ENCODE data around the gene LIPT1. TPM values are rescaled to one million over a fixed set of nuclear protein-coding genes. Genes with fewer than 3 reads are reported as not detected.

The LIPT1 gene
- total and polyA plus RNA-seq, 4 donors: 2.3 to 4.8 (median 3.5) TPM

- H3K4me3 ChIP-seq (ENCODE audit: low read depth in 1 of 3, low read length in 3 of 3): no peak overlapping the region
- DNase-seq (ENCODE audit: low spot score): no peak
- 94% methylated on average over 7 of the region's 7 CpGs for WGBS
- H3K27me3 ChIP-seq (ENCODE audit: control insufficient read depth in 4 of 4, insufficient read depth in 4 of 4, low read length in 3 of 4): no peaks in the 10 kb centered on the region
- TF ChIP-seq YY1 (IDR thresholded peaks at IDR 0.05) (no peak), NR2F2 (IDR thresholded peaks at IDR 0.05) (no peak), GABPA (IDR thresholded peaks at IDR 0.05 in 1 of 2, conservative IDR thresholded peaks at IDR 0.05 in 1 of 2) (no peak), FOXA1 (IDR thresholded peaks at IDR 0.05) (no peak), SP1 (IDR thresholded peaks at IDR 0.05) (no peak), RAD21 (IDR thresholded peaks at IDR 0.05) (no peak), TAF1 (conservative IDR thresholded peaks at IDR 0.05) (no peak), HNF4A (conservative IDR thresholded peaks at IDR 0.05) (no peak), MAX (IDR thresholded peaks at IDR 0.05) (no peak), EGR1 (IDR thresholded peaks at IDR 0.05; ENCODE audit: low read depth in 2 of 2) (no peak), ATF3 (IDR thresholded peaks at IDR 0.05) (no peak), FOXA2 (IDR thresholded peaks at IDR 0.05) (no peak)
- no peak overlapping the region for H3K9ac ChIP-seq (ENCODE audit: low read depth in 1 of 2, low read length in 2 of 2)
- H3K27ac ChIP-seq (ENCODE audit: low read depth in 1 of 2, low read length in 2 of 2): no peak overlapping the region
- peaks cover 0 to under 1% (median 0%) of the 10 kb centered on the region in 4 donors for H3K36me3 ChIP-seq (ENCODE audit: control insufficient read depth in 4 of 4, insufficient read depth in 3 of 4, low read depth in 1 of 4, low read length in 3 of 4)
- H3K9me3 ChIP-seq (ENCODE audit: control insufficient read depth in 4 of 4, low read length in 3 of 4): no peaks in the 10 kb centered on the region
- peaks cover 0 to 16% (median 12%) of the 10 kb centered on the region in 4 donors for H3K4me1 ChIP-seq (ENCODE audit: control insufficient read depth in 4 of 4, insufficient read depth in 4 of 4, low read length in 3 of 4)
These were observed 2.4 kb upstream of the LIPT1 start for GRCh38 chr2:99152199-99152895.

GRCh38 chr2:99153921-99154604 lies 704 bp upstream of the LIPT1 start:
- H3K4me3 ChIP-seq (ENCODE audit: low read depth in 1 of 3, low read length in 3 of 3): peak overlapping the region; percentile 87 to 100 (median 91)
- WGBS: 38% methylated on average over 12 of the region's 12 CpGs
- peak overlapping the region; percentile 62 to 99 for H3K9ac ChIP-seq (ENCODE audit: low read depth in 1 of 2, low read length in 2 of 2)
- peak; percentile 36 for DNase-seq (ENCODE audit: low spot score)
- H3K27me3 ChIP-seq (ENCODE audit: control insufficient read depth in 4 of 4, insufficient read depth in 4 of 4, low read length in 3 of 4): no peaks in the 10 kb centered on the region
- peak overlapping the region; percentile 94 to 99 for H3K27ac ChIP-seq (ENCODE audit: low read depth in 1 of 2, low read length in 2 of 2)
- peaks cover 0 to 4% (median 1%) of the 10 kb centered on the region in 4 donors for H3K36me3 ChIP-seq (ENCODE audit: control insufficient read depth in 4 of 4, insufficient read depth in 3 of 4, low read depth in 1 of 4, low read length in 3 of 4)
- no peaks in the 10 kb centered on the region for H3K9me3 ChIP-seq (ENCODE audit: control insufficient read depth in 4 of 4, low read length in 3 of 4)
- TF ChIP-seq YY1 (IDR thresholded peaks at IDR 0.05) (no peak), MAX (IDR thresholded peaks at IDR 0.05) (no peak), RAD21 (IDR thresholded peaks at IDR 0.05) (no peak), NR2F2 (IDR thresholded peaks at IDR 0.05) (no peak), REST (IDR thresholded peaks at IDR 0.05) (no peak), FOXA1 (IDR thresholded peaks at IDR 0.05) (no peak), CTCF (IDR thresholded peaks at IDR 0.05; ENCODE audit: low read depth, low read length, missing input control) (no peak)
- peaks cover 0 to 16% (median 12%) of the 10 kb centered on the region in 4 donors for H3K4me1 ChIP-seq (ENCODE audit: control insufficient read depth in 4 of 4, insufficient read depth in 4 of 4, low read length in 3 of 4)

All from liver (tissue), 9 donors.